HG03108 (cell line): ENCODE data around the gene TTLL11.

Experiments
- ATAC-seq: cut with Tn5 transposase; IDR thresholded peaks from one replicate; pipeline ENCODE4 v1.9.1; 2021; ENCODE audit warnings: moderate library complexity; ENCODE audit not compliant: unreplicated experiment

Gene TTLL11

GRCh38 chr9:122092611-122093506, at the start of gene TTLL11:
Gene TTLL11 (minus strand): TSS chr9:122093308. CDS start chr9:122093148, 160 bp downstream.
- ATAC-seq, result peak; percentile 83

GRCh38 chr9:122141671-122142070, 48.6 kb upstream of the TTLL11 start:
- ATAC-seq, result no peak

GRCh38 chr9:122140368-122141193, 47.5 kb upstream of the TTLL11 start:
- ATAC-seq, result no peak

GRCh38 chr9:122138560-122139268, 45.6 kb upstream of the TTLL11 start:
- no peak for ATAC-seq

- no peak for ATAC-seq
These were observed 42.4 kb upstream of the TTLL11 start for GRCh38 chr9:122135529-122135859.

GRCh38 chr9:122134822-122135528, 41.9 kb upstream of the TTLL11 start:
- no peak for ATAC-seq

DNA sequence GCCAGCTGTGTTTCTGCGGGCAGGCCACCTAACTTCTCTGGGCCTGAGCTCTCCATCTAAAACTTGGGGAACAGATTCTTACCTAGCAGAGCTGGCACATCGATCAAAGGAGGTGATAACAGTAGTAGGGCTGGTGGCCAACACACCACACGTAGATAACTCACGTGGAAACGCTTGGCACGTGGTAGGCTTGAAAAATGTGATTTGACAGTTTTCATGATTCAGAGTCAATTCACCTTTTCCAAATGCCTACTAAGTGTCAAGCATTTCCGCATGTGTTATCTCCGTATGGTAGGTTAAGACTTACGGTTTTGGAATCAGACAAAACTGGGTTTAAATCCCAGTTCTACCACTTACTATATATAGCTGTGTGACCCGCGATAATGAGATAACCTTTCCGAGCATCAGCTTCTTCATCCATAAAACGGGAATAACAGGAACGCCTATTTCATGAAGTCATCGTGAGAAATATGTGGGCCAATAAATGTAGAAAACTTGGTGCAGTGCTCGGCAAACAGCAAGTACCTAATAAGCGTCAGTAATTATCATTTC, 41.0 kb upstream of the TTLL11 start:
- no peak for ATAC-seq

GRCh38 chr9:122133263-122133983, 40.3 kb upstream of the TTLL11 start:
- ATAC-seq, result no peak

GRCh38 chr9:122132539-122132938, 39.4 kb upstream of the TTLL11 start:
- no peak for ATAC-seq

- ATAC-seq, result no peak
These were observed 38.4 kb upstream of the TTLL11 start for GRCh38 chr9:122131401-122132001.

DNA sequence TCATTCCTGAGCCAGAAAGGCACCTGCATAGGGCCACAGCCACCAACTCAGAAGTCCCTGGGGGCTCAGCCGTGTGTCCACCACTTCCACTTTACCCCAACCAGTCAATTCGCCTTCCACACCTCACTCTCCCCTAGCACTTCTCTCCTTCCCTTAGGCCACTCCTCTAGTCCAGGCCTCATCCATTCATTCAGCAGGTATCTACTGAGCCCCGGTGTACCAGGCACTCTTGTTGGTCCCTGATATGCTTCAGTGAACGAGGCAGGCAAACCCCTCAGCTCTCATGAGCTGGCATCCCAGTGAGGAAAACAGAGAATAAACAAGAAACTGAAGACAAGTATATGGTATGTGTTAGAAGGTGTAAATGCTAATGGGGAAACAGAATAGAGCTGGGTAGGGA, 37.7 kb upstream of the TTLL11 start:
- no peak for ATAC-seq

- no peak for ATAC-seq
These were observed 36.9 kb upstream of the TTLL11 start for GRCh38 chr9:122129969-122130368.

GRCh38 chr9:122128969-122129343, 35.8 kb upstream of the TTLL11 start:
- no peak for ATAC-seq

DNA sequence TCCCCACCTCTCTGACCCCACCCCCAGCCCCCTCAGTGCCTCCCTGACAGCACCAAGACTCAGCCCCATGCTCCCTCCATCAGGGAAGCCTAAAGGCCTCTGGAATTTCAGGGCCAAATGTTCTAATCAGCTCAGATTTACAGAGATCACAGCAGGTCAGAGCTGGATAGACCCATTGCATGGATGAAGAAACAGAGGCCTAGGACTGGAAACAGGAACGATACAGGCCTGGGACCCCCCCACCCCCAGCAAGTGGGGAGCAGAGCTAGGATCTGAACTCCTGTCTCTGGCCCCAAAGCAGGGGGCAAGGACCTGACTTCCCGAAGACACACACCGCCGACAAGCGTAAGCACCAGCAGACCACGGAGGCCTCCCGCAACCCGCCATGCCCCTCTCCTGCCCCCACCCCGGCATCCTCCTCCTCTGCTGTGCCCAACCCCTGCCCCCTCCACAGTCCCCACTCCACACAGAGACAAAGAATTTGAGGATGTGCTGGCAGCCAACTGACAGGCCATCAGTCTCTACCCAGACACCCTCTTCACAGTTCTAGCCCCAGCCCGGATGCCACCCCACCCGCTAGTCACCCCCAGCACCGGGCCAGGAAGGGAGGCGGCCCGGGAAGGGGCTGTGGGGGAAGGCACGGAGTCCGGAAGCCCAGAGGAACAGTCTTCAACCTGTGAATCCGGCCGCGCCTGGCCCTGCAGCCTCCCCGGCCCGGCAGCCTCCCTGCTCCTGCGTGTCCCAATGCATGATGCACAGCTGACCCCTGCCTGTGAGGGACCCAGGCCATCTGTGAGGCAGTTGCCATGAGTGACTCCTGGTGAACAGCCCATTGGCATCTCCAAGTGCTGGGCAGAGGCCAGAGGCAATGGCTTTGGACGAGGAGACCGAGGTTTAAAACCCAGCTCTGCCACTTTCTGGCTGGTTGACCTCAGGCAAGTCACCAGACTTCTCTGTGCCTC, 35.2 kb upstream of the TTLL11 start:
- no peak for ATAC-seq

DNA sequence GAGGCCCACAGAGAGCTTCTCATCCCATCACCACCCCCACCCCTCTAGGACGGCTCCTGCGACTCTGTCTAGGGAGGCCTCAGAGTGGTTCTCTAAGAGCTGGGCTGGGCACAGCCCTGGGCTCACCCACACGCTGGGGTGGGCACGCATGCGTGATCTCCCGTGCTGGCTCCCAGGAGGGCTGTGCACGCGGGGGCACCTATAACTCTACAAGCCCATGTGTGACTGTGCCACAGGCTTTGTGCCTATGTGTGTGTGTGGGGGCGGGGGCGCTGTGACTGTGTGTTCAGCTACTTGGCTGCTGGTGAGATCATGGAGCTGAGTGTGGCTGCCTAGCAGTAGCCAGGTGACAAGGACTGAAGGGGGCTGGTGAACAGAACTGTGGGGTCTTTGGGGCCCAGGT, 34.3 kb upstream of the TTLL11 start:
- ATAC-seq, result no peak

DNA sequence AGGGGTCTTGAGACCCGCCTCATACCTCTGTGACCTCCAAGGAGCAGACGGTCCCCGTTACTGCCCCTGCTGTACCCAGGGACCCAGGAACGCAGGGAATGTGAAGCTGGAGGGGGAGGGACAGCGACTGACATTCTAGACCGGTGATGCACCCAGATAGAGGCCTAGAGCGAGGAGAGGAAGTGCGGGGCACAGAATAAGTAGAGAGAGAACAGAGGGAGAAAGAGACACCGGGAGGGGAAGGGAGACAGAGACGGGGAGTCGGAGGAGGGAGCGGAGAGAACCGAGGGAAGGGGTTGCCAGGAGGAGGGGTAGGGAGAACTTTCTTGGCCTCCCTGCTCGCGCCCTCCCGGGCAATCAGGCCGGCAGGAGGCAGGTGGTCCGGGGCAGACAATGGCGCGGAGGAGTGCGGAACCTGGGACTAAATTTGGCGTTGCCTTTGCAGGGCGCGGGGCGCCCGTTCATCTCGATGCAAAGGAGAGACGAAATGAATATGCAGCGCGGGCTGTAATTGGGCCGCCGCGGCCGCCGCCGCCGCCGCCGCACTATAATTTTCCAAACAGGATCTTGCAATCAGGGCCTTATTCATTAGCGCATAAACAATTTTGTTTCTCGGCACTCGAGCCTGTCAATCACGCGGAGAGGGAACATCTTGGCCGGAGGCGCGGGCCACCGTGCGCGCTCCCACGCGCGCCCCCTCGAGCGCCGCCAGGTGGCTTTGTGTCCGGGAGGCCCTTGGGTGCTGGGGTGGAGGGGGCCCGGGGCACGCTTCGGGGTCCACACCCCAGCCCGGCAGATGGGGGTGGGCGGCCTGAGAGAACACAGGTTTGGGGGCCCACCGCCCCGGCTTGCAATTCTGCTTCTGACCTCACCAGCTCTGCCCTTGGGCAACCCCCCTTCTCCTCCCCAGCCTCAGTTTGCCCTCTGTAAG, 33.5 kb upstream of the TTLL11 start:
- ATAC-seq, result no peak
